ENCODE data around the gene CCDC85A.

The CCDC85A gene

GRCh38 chr2:56170504-56170903, 13.3 kb upstream of the CCDC85A start:
- Histone ChIP-seq H3K9ac (ENCODE audit: low read length in 5 of 5) (no peak overlapping the region), H3K9me3 (ENCODE audit: control insufficient read depth in 5 of 5, low read length in 5 of 5) (no peaks in the 10 kb centered on the region), H3K27me3 (ENCODE audit: control insufficient read depth in 5 of 5, insufficient read depth in 4 of 5, low read length in 5 of 5) (no peaks in the 10 kb centered on the region), H3K36me3 (ENCODE audit: control insufficient read depth in 5 of 5, insufficient read depth in 5 of 5, low read length in 5 of 5) (no peaks in the 10 kb centered on the region), H3K4me3 (ENCODE audit: low read depth in 1 of 5, low read length in 5 of 5) (no peak overlapping the region), H3K4me1 (ENCODE audit: control insufficient read depth in 5 of 5, insufficient read depth in 5 of 5, low read length in 5 of 5) (peaks cover 0 to 30% (median 24%) of the 10 kb centered on the region in 5 donors), H3K27ac (ENCODE audit: low read depth, low read length) (no peak overlapping the region)

GRCh38 chr2:56170988-56171387, 12.8 kb upstream of the CCDC85A start:
- Histone ChIP-seq H3K4me3 (ENCODE audit: low read depth in 1 of 5, low read length in 5 of 5) (no peak overlapping the region), H3K9ac (ENCODE audit: low read length in 5 of 5) (no peak overlapping the region), H3K27me3 (ENCODE audit: control insufficient read depth in 5 of 5, insufficient read depth in 4 of 5, low read length in 5 of 5) (peaks cover 0 to 2% (median 0%) of the 10 kb centered on the region in 5 donors), H3K27ac (ENCODE audit: low read depth, low read length) (no peak overlapping the region), H3K36me3 (ENCODE audit: control insufficient read depth in 5 of 5, insufficient read depth in 5 of 5, low read length in 5 of 5) (no peaks in the 10 kb centered on the region), H3K4me1 (ENCODE audit: control insufficient read depth in 5 of 5, insufficient read depth in 5 of 5, low read length in 5 of 5) (peaks cover 0 to 30% (median 24%) of the 10 kb centered on the region in 5 donors), H3K9me3 (ENCODE audit: control insufficient read depth in 5 of 5, low read length in 5 of 5) (no peaks in the 10 kb centered on the region)

DNA sequence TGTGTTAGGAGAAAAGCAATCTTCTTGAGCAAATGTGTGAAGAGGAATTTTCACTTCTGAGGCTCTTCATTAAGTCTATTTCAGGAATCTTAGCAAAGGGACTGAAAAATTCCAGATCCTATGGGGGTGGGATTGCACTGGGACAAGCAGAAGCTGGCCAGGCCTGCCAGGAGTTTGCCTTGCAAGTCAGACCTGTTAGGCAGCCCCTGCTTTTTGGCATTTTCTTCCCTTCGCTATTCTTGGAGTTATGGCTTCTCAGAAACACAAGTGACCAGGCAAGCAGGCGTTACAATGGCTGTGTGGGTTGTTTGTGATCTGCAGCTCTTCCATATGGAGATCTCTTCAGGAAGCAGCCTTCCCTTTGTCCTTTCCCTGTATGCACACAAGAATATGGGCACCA, 8.0 kb upstream of the CCDC85A start:
- Histone ChIP-seq H3K27ac (ENCODE audit: low read depth, low read length) (no peak overlapping the region), H3K27me3 (ENCODE audit: control insufficient read depth in 5 of 5, insufficient read depth in 4 of 5, low read length in 5 of 5) (peaks cover 0 to 11% (median 3%) of the 10 kb centered on the region in 5 donors), H3K9ac (ENCODE audit: low read length in 5 of 5) (no peak overlapping the region), H3K4me1 (ENCODE audit: control insufficient read depth in 5 of 5, insufficient read depth in 5 of 5, low read length in 5 of 5) (peaks cover 0 to 8% (median 6%) of the 10 kb centered on the region in 5 donors), H3K4me3 (ENCODE audit: low read depth in 1 of 5, low read length in 5 of 5) (no peak overlapping the region), H3K36me3 (ENCODE audit: control insufficient read depth in 5 of 5, insufficient read depth in 5 of 5, low read length in 5 of 5) (no peaks in the 10 kb centered on the region), H3K9me3 (ENCODE audit: control insufficient read depth in 5 of 5, low read length in 5 of 5) (no peaks in the 10 kb centered on the region)

DNA sequence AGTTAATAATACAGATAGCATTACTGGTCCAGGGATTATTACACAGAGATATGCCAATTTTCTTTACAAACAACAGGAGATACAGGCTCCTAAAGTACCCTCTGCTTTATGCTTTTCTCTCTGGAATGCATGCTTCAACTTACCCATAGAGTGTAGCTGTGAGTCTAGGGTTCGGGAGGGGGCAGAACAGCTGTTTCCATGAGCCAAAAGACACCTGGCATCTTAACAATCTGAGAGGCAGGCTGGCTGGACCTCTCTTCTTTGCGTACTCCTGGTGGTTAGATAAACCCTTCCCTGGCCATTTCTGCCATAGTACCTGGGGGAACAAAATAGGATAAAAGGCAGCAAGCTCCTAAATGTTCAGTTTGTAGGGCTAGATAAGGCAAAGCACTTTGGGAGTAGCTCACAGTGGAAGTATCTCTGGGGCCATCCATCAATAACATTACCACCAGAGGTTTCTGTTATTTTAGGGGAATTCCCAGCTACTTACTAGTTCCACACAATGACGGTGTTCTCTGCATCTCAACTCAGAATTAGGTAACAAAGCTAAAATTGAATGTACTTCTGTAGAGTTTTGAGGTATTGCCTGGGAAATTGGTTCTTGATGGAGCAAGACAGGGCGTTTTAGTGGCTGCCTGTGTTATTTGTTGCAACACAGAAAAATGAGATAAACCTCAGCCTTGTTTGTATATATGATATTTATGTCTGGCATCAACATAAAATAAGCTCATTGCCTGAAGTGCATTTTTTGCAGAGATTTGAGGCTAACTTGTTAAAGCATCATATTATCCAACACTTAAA, 6.2 kb upstream of the CCDC85A start:
- no peak overlapping the region for H3K4me3 ChIP-seq (ENCODE audit: low read depth in 1 of 5, low read length in 5 of 5)
- peaks cover 0 to 2% (median 0%) of the 10 kb centered on the region in 5 donors for H3K4me1 ChIP-seq (ENCODE audit: control insufficient read depth in 5 of 5, insufficient read depth in 5 of 5, low read length in 5 of 5)
- no peaks in the 10 kb centered on the region for H3K9me3 ChIP-seq (ENCODE audit: control insufficient read depth in 5 of 5, low read length in 5 of 5)
- no peaks in the 10 kb centered on the region for H3K36me3 ChIP-seq (ENCODE audit: control insufficient read depth in 5 of 5, insufficient read depth in 5 of 5, low read length in 5 of 5)
- H3K27ac ChIP-seq (ENCODE audit: low read depth, low read length), result no peak overlapping the region
- no peak overlapping the region for H3K9ac ChIP-seq (ENCODE audit: low read length in 5 of 5)
- H3K27me3 ChIP-seq (ENCODE audit: control insufficient read depth in 5 of 5, insufficient read depth in 4 of 5, low read length in 5 of 5), result peaks cover 0 to 11% (median 3%) of the 10 kb centered on the region in 5 donors

DNA sequence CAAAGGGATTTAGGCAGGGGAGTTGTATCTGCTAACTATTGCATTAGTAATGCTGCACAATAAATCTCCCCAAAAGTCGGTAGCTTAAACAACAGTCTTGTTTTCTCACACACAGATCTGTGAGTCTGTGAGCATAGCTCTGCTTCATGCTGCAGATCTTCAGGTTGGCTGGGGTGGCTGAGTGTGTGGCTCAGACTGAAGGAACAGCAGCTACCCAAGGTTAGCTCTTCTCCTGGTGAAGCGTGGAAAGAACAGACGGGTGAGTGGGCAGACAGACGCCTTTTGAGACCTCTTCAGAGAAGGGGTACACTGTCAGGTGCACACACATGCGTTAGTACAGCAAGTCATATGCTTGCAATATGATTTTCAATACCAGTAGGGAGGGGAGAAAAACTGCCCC, 3.9 kb upstream of the CCDC85A start:
- Histone ChIP-seq H3K27me3 (ENCODE audit: control insufficient read depth in 5 of 5, insufficient read depth in 4 of 5, low read length in 5 of 5) (peaks cover 0 to 11% (median 3%) of the 10 kb centered on the region in 5 donors), H3K9me3 (ENCODE audit: control insufficient read depth in 5 of 5, low read length in 5 of 5) (no peaks in the 10 kb centered on the region), H3K36me3 (ENCODE audit: control insufficient read depth in 5 of 5, insufficient read depth in 5 of 5, low read length in 5 of 5) (no peaks in the 10 kb centered on the region), H3K4me3 (ENCODE audit: low read depth in 1 of 5, low read length in 5 of 5) (no peak overlapping the region), H3K9ac (ENCODE audit: low read length in 5 of 5) (no peak overlapping the region), H3K27ac (ENCODE audit: low read depth, low read length) (no peak overlapping the region), H3K4me1 (ENCODE audit: control insufficient read depth in 5 of 5, insufficient read depth in 5 of 5, low read length in 5 of 5) (peaks cover 0 to 21% (median 8%) of the 10 kb centered on the region in 5 donors)

GRCh38 chr2:56182420-56182819, 1.4 kb upstream of the CCDC85A start:
- H3K36me3 ChIP-seq (ENCODE audit: control insufficient read depth in 5 of 5, insufficient read depth in 5 of 5, low read length in 5 of 5), result no peaks in the 10 kb centered on the region
- peaks cover 0 to 7% (median 3%) of the 10 kb centered on the region in 5 donors for H3K27me3 ChIP-seq (ENCODE audit: control insufficient read depth in 5 of 5, insufficient read depth in 4 of 5, low read length in 5 of 5)
- H3K4me1 ChIP-seq (ENCODE audit: control insufficient read depth in 5 of 5, insufficient read depth in 5 of 5, low read length in 5 of 5), result peaks cover 2 to 37% (median 21%) of the 10 kb centered on the region in 5 donors

DNA sequence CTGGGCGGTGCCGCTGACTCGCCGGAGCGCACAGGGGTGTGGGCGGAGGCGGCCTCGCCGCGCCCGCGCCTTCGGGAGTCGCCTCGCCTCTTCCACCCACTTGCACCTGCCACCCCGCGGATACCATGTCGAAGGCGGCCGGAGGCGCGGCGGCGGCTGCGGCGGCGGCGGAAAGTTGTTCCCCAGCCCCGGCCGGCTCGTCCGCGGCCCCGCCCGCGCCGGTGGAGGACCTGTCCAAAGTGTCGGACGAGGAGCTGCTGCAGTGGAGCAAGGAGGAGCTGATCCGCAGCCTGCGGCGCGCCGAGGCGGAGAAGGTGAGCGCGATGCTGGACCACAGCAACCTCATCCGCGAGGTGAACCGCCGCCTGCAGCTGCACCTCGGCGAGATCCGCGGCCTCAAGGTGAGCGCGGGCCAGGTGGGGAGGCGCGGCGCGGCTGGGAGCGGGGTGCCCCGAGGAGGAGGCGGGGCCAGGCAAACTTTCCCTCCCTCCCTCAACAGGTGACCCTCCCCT, 766 bp downstream of the CCDC85A start:
- Histone ChIP-seq H3K27me3 (ENCODE audit: control insufficient read depth in 5 of 5, insufficient read depth in 4 of 5, low read length in 5 of 5) (peaks cover 0 to 4% (median under 1%) of the 10 kb centered on the region in 5 donors), H3K4me3 (ENCODE audit: low read depth in 1 of 5, low read length in 5 of 5) (peak overlapping the region in 4 of 5 donors; percentile 73 to 90 (median 88)), H3K9ac (ENCODE audit: low read length in 5 of 5) (peak overlapping the region in 3 of 5 donors; percentile 15 to 47 (median 30)), H3K9me3 (ENCODE audit: control insufficient read depth in 5 of 5, low read length in 5 of 5) (no peaks in the 10 kb centered on the region), H3K27ac (ENCODE audit: low read depth, low read length) (no peak overlapping the region), H3K36me3 (ENCODE audit: control insufficient read depth in 5 of 5, insufficient read depth in 5 of 5, low read length in 5 of 5) (no peaks in the 10 kb centered on the region), H3K4me1 (ENCODE audit: control insufficient read depth in 5 of 5, insufficient read depth in 5 of 5, low read length in 5 of 5) (peaks cover 2 to 52% (median 21%) of the 10 kb centered on the region in 5 donors)

More at GRCh38 chr2:56182420-56182819, 1.4 kb upstream of the CCDC85A start:
- Histone ChIP-seq H3K4me3 (ENCODE audit: low read depth in 1 of 5, low read length in 5 of 5) (no peak overlapping the region), H3K9ac (ENCODE audit: low read length in 5 of 5) (no peak overlapping the region), H3K27ac (ENCODE audit: low read depth, low read length) (no peak overlapping the region), H3K9me3 (ENCODE audit: control insufficient read depth in 5 of 5, low read length in 5 of 5) (no peaks in the 10 kb centered on the region)

DNA sequence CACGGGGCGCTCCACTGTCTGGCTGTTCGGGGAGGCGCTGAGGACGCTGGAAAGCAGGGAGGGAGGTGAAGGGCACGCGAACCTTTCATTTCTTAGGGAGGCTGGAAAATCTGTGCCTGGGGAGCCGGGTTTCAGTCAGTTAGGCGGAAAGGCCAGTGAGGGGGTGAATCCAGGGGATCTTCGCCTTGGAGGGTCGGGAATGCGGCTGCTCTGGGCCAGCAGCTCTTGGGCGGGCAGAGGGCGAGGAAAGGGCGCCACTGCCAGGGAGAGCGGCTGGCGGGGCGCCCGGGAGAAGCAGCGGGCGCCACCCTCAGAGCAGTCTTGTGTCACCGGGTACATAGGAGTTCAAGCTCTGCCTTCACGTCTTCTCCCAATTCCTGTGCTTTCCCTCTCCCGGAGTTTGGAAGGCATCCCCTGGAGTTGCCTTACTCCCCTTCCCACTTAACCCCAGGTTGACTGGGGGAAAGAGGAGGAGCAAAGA, 1.4 kb downstream of the CCDC85A start:
- Histone ChIP-seq H3K27me3 (ENCODE audit: control insufficient read depth in 5 of 5, insufficient read depth in 4 of 5, low read length in 5 of 5) (peaks cover 0 to under 1% (median 0%) of the 10 kb centered on the region in 5 donors), H3K9me3 (ENCODE audit: control insufficient read depth in 5 of 5, low read length in 5 of 5) (no peaks in the 10 kb centered on the region), H3K27ac (ENCODE audit: low read depth, low read length) (peak overlapping the region; percentile 54), H3K36me3 (ENCODE audit: control insufficient read depth in 5 of 5, insufficient read depth in 5 of 5, low read length in 5 of 5) (no peaks in the 10 kb centered on the region), H3K4me1 (ENCODE audit: control insufficient read depth in 5 of 5, insufficient read depth in 5 of 5, low read length in 5 of 5) (peaks cover 2 to 58% (median 21%) of the 10 kb centered on the region in 5 donors), H3K4me3 (ENCODE audit: low read depth in 1 of 5, low read length in 5 of 5) (peak overlapping the region; percentile 73 to 93 (median 90)), H3K9ac (ENCODE audit: low read length in 5 of 5) (peak overlapping the region; percentile 13 to 79 (median 71))

GRCh38 chr2:56185582-56186046, 1.8 kb downstream of the CCDC85A start:
- H3K9ac ChIP-seq (ENCODE audit: low read length in 5 of 5), result peak overlapping the region; percentile 13 to 79 (median 71)
- peak overlapping the region; percentile 73 to 93 (median 90) for H3K4me3 ChIP-seq (ENCODE audit: low read depth in 1 of 5, low read length in 5 of 5)
- peaks cover 2 to 63% (median 21%) of the 10 kb centered on the region in 5 donors for H3K4me1 ChIP-seq (ENCODE audit: control insufficient read depth in 5 of 5, insufficient read depth in 5 of 5, low read length in 5 of 5)
- H3K27me3 ChIP-seq (ENCODE audit: control insufficient read depth in 5 of 5, insufficient read depth in 4 of 5, low read length in 5 of 5), result no peaks in the 10 kb centered on the region
- peaks cover 0 to 1% (median 0%) of the 10 kb centered on the region in 5 donors for H3K36me3 ChIP-seq (ENCODE audit: control insufficient read depth in 5 of 5, insufficient read depth in 5 of 5, low read length in 5 of 5)
- H3K27ac ChIP-seq (ENCODE audit: low read depth, low read length), result peak overlapping the region; percentile 54
- H3K9me3 ChIP-seq (ENCODE audit: control insufficient read depth in 5 of 5, low read length in 5 of 5), result no peaks in the 10 kb centered on the region

GRCh38 chr2:56191617-56192016, 7.8 kb downstream of the CCDC85A start:
- Histone ChIP-seq H3K27ac (ENCODE audit: low read depth, low read length) (no peak overlapping the region), H3K9ac (ENCODE audit: low read length in 5 of 5) (no peak overlapping the region), H3K9me3 (ENCODE audit: control insufficient read depth in 5 of 5, low read length in 5 of 5) (no peaks in the 10 kb centered on the region), H3K4me1 (ENCODE audit: control insufficient read depth in 5 of 5, insufficient read depth in 5 of 5, low read length in 5 of 5) (peaks cover 0 to 55% (median 3%) of the 10 kb centered on the region in 5 donors), H3K36me3 (ENCODE audit: control insufficient read depth in 5 of 5, insufficient read depth in 5 of 5, low read length in 5 of 5) (peaks cover 3 to 19% (median 11%) of the 10 kb centered on the region in 5 donors), H3K4me3 (ENCODE audit: low read depth in 1 of 5, low read length in 5 of 5) (peak overlapping the region in 1 of 5 donors; percentile 36), H3K27me3 (ENCODE audit: control insufficient read depth in 5 of 5, insufficient read depth in 4 of 5, low read length in 5 of 5) (no peaks in the 10 kb centered on the region)

Measured in subcutaneous abdominal adipose tissue (tissue), 5 donors.